ENCODE results near the gene CCDC201.
A peak's percentile ranks its signal among the peaks of the same experiment; 100 is the strongest.

The CCDC201 gene

GRCh38 chr7:45892407-45893035 lies 19.6 kb upstream of the CCDC201 start:
- TF ChIP-seq CTCF (IDR thresholded peaks at IDR 0.05): no peak

DNA sequence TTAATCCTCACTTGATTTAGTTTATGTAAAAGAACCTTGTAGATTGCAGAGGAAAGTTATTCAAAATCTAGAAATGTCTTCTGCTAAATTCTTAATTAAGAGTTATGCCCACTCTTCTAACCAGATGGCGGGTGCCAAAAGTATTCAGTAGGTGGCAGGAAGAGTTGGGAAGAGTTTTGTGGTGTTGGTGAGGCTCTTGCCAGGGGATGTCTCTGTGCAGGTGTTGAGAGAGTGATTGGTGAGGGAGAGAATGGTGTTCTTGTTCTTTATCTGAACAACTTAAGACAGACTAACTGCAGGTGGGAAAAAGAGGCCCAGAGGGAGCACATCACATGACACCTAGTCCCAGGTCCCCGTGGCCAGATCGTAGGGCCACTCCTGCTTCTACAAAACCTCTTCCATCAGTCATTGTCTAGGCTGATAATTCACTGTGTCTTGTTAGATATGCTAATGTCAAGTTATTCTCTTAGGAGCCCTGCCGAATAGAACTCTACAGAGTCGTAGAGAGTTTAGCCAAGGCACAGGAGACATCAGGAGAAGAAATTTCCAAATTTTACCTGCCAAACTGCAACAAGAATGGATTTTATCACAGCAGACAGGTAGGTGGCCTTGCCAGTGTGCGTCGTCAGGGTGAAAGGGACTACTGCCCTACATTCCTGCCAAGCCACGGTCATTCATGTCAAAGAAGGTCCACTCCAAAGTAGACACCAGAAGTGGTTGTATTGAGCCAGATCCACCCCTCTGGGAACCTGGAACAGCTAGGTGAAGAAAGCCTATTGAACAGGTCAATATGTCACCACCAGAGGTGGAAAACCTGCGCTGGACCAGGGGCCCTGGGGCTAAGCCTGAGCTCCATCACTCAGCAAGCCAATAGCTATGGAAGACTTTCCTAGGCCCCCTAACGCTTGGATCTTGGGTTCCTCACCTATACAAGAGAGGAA lies 18.9 kb upstream of the CCDC201 start:
- TF ChIP-seq CTCF (IDR thresholded peaks at IDR 0.05): 0 out of 2 replicates have a peak, but pooled peaks have one; percentile 2

DNA sequence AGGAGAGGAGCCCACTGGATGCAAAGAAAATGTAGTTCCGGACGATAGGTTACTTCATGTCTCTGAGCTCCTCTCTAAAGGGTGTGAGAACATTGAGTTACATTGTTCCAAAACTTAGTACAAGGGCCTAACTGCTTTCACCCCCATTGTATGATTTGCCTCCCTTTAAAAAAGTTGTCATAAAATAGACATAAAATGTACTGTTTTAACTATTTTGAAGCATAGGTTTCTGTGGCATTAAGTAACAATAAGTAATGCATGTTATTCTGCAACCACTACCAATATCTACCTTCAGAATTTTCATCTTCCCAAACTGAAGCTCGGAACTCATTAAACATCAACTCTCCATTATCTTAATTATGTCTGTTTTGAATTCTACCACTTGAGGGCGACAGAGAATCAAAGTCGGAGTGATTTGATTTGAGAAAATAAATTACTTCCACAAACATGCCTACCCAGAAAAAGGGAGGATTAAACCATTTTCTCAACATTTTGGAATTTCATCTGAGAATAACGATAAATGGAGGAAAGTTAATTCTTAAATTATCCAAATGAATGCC lies 18.1 kb upstream of the CCDC201 start:
- TF ChIP-seq CTCF (IDR thresholded peaks at IDR 0.05): peak; percentile 70

GRCh38 chr7:45890125-45890901 lies 17.4 kb upstream of the CCDC201 start:
- TF ChIP-seq CTCF (IDR thresholded peaks at IDR 0.05): no peak

GRCh38 chr7:45889367-45890067 lies 16.6 kb upstream of the CCDC201 start:
- no peak for TF ChIP-seq CTCF (IDR thresholded peaks at IDR 0.05)

GRCh38 chr7:45888993-45889366 lies 16.1 kb upstream of the CCDC201 start:
- TF ChIP-seq CTCF (IDR thresholded peaks at IDR 0.05): no peak
